SKM-1 (cell line): Measurements from ENCODE around the gene EP400.
"Not testable (repeated sequence)": the region's sequence is repeated elsewhere in the genome, so short reads cannot be mapped to it uniquely, and the experiment has no call there.

Experiments used
- DNase-seq: peaks from one replicate; lab custom pipeline; 2025; ENCODE audit not compliant: unreplicated experiment; lab: John Stamatoyannopoulos, UW

The EP400 gene

DNA sequence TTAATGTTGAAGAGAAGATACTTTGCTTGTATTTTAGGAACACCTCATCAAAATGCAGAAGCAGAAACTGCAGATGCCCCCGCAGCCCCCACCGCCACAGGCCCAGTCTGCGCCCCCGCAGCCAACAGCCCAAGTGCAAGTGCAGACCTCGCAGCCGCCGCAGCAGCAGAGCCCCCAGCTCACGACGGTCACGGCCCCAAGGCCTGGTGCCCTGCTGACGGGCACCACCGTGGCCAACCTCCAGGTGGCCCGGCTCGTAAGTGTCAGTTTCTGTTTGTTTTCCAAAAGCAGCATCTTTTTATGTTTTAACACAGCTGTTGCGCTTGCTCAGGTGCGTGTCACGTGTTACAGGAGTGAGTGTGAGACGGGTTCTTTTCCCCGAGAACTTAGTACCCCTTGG is 114.9 kb downstream of the EP400 start:
- DNase-seq, result no peak

- DNase-seq, result no peak
These were observed 115.5 kb downstream of the EP400 start for GRCh38 chr12:132065203-132065602.

- no peak for DNase-seq
These were observed 116.0 kb downstream of the EP400 start for GRCh38 chr12:132065609-132066344.

GRCh38 chr12:132066345-132066685 is 116.6 kb downstream of the EP400 start:
- no peak for DNase-seq

- no peak for DNase-seq
These were observed 117.0 kb downstream of the EP400 start for GRCh38 chr12:132066749-132067148.

- no peak for DNase-seq
These were observed 117.4 kb downstream of the EP400 start for GRCh38 chr12:132067182-132067581.

DNA sequence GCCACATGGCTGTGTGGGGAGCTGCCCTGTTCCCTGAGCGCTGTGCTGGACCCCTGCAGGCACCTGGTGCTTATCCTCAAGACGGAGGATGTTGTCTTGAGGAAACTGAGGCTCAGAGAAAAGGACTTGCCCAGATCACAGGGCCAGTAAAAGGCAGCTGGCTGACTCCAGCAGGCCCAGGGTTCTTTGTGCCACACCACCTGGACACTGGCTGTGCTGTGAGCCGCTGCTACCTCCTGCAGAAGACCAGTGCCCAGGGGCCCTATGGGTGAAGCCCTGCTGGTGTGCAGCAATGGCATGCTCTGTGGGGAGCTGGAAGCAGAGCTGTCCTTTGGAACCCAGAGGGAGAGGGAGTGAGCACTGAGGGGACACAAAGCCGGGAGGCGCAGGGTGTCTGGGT is 118.5 kb downstream of the EP400 start:
- DNase-seq, result no peak

GRCh38 chr12:132069336-132069985 is 119.7 kb downstream of the EP400 start:
- no peak for DNase-seq

- no peak for DNase-seq
These were observed 120.6 kb downstream of the EP400 start for GRCh38 chr12:132070298-132070697.

- DNase-seq, result no peak
These were observed 121.5 kb downstream of the EP400 start for GRCh38 chr12:132071040-132071810.

GRCh38 chr12:132071830-132072384 is 122.2 kb downstream of the EP400 start:
- DNase-seq, result no peak

DNA sequence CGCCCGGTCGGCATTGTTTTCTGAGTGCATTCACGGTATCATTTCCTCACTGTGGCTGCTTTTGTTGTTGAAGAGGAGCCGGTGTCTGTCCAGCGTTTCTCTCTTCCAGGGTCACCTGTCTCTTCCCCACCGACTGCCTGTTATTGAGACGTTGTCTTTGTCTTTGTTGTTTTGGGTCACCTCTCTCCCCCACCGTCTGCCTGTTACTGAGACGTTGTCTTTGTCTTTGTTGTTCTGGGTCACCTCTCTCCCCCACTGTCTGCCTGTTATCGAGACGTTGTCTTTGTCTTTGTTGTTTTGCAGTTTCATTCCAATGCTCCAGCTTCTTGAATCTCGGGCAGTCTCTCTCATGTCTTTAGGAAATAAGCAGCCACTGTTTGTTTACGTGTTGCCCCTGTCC is 124.5 kb downstream of the EP400 start:
- DNase-seq, result no peak

- no peak for DNase-seq
These were observed 125.4 kb downstream of the EP400 start for GRCh38 chr12:132075026-132075713.

- DNase-seq, result no peak
These were observed 126.2 kb downstream of the EP400 start for GRCh38 chr12:132075714-132076553.

DNA sequence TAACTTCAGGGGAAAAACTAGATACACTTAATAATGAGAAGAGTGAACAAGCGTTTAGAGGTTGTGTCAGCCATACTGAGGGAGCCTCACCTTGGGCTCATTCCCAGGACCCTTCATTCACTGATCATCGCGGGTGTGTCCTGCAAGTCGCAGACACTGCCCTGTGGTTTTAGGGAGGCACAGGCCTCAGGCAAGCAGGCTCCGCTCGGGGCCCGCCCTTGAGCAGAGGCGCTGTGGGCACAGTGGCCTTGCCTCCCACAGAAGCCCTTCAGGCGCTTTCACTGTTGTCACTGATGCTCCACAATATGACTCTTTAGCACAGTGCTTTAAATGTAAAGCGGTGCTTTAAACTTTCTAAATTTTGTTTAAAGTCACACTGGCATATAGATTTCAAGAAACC is 127.0 kb downstream of the EP400 start:
- DNase-seq, result no peak

- DNase-seq, result no peak
These were observed 127.8 kb downstream of the EP400 start for GRCh38 chr12:132077322-132078100.

DNA sequence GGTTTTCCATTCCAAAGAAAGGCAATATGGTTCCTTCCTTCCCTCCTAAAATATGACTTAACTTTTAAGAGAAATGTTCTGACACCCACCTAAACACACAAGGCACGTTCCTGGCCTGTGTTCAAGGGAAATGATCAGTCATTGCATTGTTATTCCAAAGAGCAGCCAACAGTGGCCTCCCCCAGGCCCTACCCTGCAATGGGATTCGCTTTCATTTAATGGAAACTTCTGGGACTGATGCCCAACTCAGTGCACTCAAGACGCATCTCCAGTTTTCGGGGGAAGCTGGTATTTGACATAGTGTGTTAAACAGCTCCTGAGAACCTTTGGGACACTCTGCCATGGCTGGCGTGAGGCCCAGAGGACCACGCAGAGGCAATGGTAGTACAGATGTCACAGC is 128.4 kb downstream of the EP400 start:
- DNase-seq, result no peak

GRCh38 chr12:132079200-132079599 is 129.5 kb downstream of the EP400 start:
- no peak for DNase-seq

DNA sequence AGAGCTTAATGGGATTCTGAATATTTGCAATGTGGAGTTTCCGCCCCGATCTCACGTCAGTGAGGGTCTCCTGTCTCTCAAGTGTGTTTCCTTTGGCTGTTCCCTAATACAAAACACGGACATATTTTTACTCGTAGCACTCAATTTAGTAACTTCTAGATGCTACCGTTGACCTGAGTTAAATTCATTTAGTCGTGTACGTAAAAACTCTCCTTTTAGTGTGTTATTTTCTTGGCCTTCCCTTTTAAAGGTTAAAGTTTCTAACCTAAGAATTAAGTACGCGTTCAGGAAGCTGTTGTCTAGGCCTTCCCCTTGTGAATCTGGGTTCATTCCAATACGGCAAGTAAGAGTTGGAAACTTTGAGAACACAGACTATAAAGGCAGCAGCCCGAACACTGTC is 130.0 kb downstream of the EP400 start:
- no peak for DNase-seq

DNA sequence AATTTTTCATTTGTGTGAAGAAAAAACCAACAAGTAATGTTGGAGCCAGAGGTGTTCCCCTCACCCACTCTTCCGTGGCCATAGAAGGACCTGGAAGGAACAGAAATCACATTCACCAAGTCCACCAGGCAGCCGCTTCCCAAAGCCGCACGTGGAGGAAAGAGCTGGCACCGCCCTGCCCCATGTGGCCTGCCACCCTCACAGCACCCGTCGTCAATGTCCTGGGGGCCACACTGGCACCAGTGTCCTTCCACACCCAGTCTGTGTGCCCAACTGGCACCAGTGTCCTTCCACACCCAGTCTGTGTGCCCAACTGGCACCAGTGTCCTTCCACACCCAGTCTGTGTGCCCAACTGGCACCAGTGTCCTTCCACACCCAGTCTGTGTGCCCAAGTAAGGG is 130.8 kb downstream of the EP400 start:
- DNase-seq, result not testable (repeated sequence)
